ENCODE results near the gene LRRC51. TPM values are rescaled to one million over a fixed set of nuclear protein-coding genes. Genes with fewer than 3 reads are reported as not detected.

LRRC51 gene
- total RNA-seq = 1 to 10 TPM; 3.3 to 7.7 (median 7.3) TPM

GRCh38 chr11:72080326-72081183 is at the start of gene LRRC51, which contains the start of gene NUMA1:
Gene LRRC51, plus strand, starts transcription at chr11:72080850. Its CDS starts 8,234 bp downstream, at chr11:72089084.
Gene NUMA1, minus strand, starts transcription at chr11:72080542. Its CDS starts 44,599 bp downstream, at chr11:72035943.
- Mint-ChIP-seq H3K4me1 (ENCODE audit: low read depth) (peaks cover 36% of the 10 kb centered on the region), H3K4me3 (peak within 1 kb of the TSS; percentile 92), H3K9me3 (no peaks in the 10 kb centered on the region), H3K36me3 (ENCODE audit: insufficient read depth) (no peaks in the 10 kb centered on the region), H3K27me3 (ENCODE audit: low read depth) (no peaks in the 10 kb centered on the region)
- peak; percentile 98 for DNase-seq
- ATAC-seq = peak; percentile 96 to 97

GRCh38 chr11:72036687-72037086 is 44.0 kb upstream of the LRRC51 start:
- H3K27me3 Mint-ChIP-seq (ENCODE audit: low read depth) = no peaks in the 10 kb centered on the region
- DNase-seq (no peak), ATAC-seq (no peak)
- H3K9me3 Mint-ChIP-seq = no peaks in the 10 kb centered on the region
- H3K4me1 Mint-ChIP-seq (ENCODE audit: low read depth) = peaks cover 32% of the 10 kb centered on the region
- H3K36me3 Mint-ChIP-seq (ENCODE audit: insufficient read depth) = peaks cover 5% of the 10 kb centered on the region
- H3K4me3 Mint-ChIP-seq = no peak overlapping the region

- H3K9me3 Mint-ChIP-seq = no peaks in the 10 kb centered on the region
- no peak overlapping the region for H3K4me3 Mint-ChIP-seq
- DNase-seq (no peak), ATAC-seq (no peak)
- peaks cover 39% of the 10 kb centered on the region for H3K4me1 Mint-ChIP-seq (ENCODE audit: low read depth)
- no peaks in the 10 kb centered on the region for H3K27me3 Mint-ChIP-seq (ENCODE audit: low read depth)
- peaks cover 5% of the 10 kb centered on the region for H3K36me3 Mint-ChIP-seq (ENCODE audit: insufficient read depth)
Observed at GRCh38 chr11:72037554-72038311, 42.9 kb upstream of the LRRC51 start.

GRCh38 chr11:72038491-72038890 is 42.2 kb upstream of the LRRC51 start:
- ATAC-seq (no peak), DNase-seq (no peak)
- Mint-ChIP-seq H3K27me3 (ENCODE audit: low read depth) (no peaks in the 10 kb centered on the region), H3K36me3 (ENCODE audit: insufficient read depth) (peaks cover 5% of the 10 kb centered on the region), H3K4me3 (no peak overlapping the region), H3K9me3 (no peaks in the 10 kb centered on the region), H3K4me1 (ENCODE audit: low read depth) (peaks cover 39% of the 10 kb centered on the region)

- DNase-seq (no peak), ATAC-seq (no peak)
- Mint-ChIP-seq H3K36me3 (ENCODE audit: insufficient read depth) (peaks cover 3% of the 10 kb centered on the region), H3K4me1 (ENCODE audit: low read depth) (peaks cover 41% of the 10 kb centered on the region), H3K4me3 (no peak overlapping the region), H3K27me3 (ENCODE audit: low read depth) (no peaks in the 10 kb centered on the region), H3K9me3 (no peaks in the 10 kb centered on the region)
Observed at GRCh38 chr11:72039031-72039855, 41.4 kb upstream of the LRRC51 start.

- no peaks in the 10 kb centered on the region for H3K27me3 Mint-ChIP-seq (ENCODE audit: low read depth)
Observed at GRCh38 chr11:72039856-72040401, 40.7 kb upstream of the LRRC51 start.

GRCh38 chr11:72040491-72041363 is 39.9 kb upstream of the LRRC51 start:
- Mint-ChIP-seq H3K4me3 (no peak overlapping the region), H3K4me1 (ENCODE audit: low read depth) (peaks cover 43% of the 10 kb centered on the region), H3K9me3 (no peaks in the 10 kb centered on the region), H3K27me3 (ENCODE audit: low read depth) (no peaks in the 10 kb centered on the region), H3K36me3 (ENCODE audit: insufficient read depth) (peaks cover 3% of the 10 kb centered on the region)
- DNase-seq (peak; percentile 71), ATAC-seq (peak; percentile 71 to 74)

More at GRCh38 chr11:72039856-72040401, 40.7 kb upstream of the LRRC51 start:
- DNase-seq (no peak), ATAC-seq (no peak)
- Mint-ChIP-seq H3K36me3 (ENCODE audit: insufficient read depth) (peaks cover 3% of the 10 kb centered on the region), H3K4me1 (ENCODE audit: low read depth) (peaks cover 42% of the 10 kb centered on the region), H3K4me3 (no peak overlapping the region), H3K9me3 (no peaks in the 10 kb centered on the region)

GRCh38 chr11:72041364-72042063 is 39.1 kb upstream of the LRRC51 start:
- Mint-ChIP-seq H3K27me3 (ENCODE audit: low read depth) (no peaks in the 10 kb centered on the region), H3K4me3 (no peak overlapping the region), H3K4me1 (ENCODE audit: low read depth) (peaks cover 36% of the 10 kb centered on the region), H3K9me3 (no peaks in the 10 kb centered on the region), H3K36me3 (ENCODE audit: insufficient read depth) (no peaks in the 10 kb centered on the region)
- peak; percentile 47 to 54 for ATAC-seq
- DNase-seq = peak; percentile 10

- Mint-ChIP-seq H3K4me1 (ENCODE audit: low read depth) (peaks cover 29% of the 10 kb centered on the region), H3K4me3 (no peak overlapping the region), H3K27me3 (ENCODE audit: low read depth) (no peaks in the 10 kb centered on the region), H3K9me3 (no peaks in the 10 kb centered on the region), H3K36me3 (ENCODE audit: insufficient read depth) (no peaks in the 10 kb centered on the region)
- ATAC-seq (no peak), DNase-seq (no peak)
Observed at GRCh38 chr11:72042064-72042745, 38.4 kb upstream of the LRRC51 start.

- H3K4me1 Mint-ChIP-seq (ENCODE audit: low read depth) = peaks cover 29% of the 10 kb centered on the region
- H3K27me3 Mint-ChIP-seq (ENCODE audit: low read depth) = no peaks in the 10 kb centered on the region
- DNase-seq = no peak
Observed at GRCh38 chr11:72045849-72046248, 34.8 kb upstream of the LRRC51 start.

GRCh38 chr11:72048766-72049460 is 31.7 kb upstream of the LRRC51 start:
- ATAC-seq = no peak
- no peaks in the 10 kb centered on the region for H3K9me3 Mint-ChIP-seq

More at GRCh38 chr11:72045849-72046248, 34.8 kb upstream of the LRRC51 start:
- Mint-ChIP-seq H3K9me3 (no peaks in the 10 kb centered on the region), H3K4me3 (no peak overlapping the region), H3K36me3 (ENCODE audit: insufficient read depth) (no peaks in the 10 kb centered on the region)
- ATAC-seq = no peak

More at GRCh38 chr11:72048766-72049460, 31.7 kb upstream of the LRRC51 start:
- Mint-ChIP-seq H3K27me3 (ENCODE audit: low read depth) (no peaks in the 10 kb centered on the region), H3K36me3 (ENCODE audit: insufficient read depth) (peaks cover 3% of the 10 kb centered on the region), H3K4me3 (no peak overlapping the region), H3K4me1 (ENCODE audit: low read depth) (peaks cover 7% of the 10 kb centered on the region)
- no peak for DNase-seq
